ENCODE data around the gene MEMO1.

GRCh38 chr2:31888550-31888949, 122.3 kb downstream of the MEMO1 start:
- no peak for TF ChIP-seq CTCF (conservative IDR thresholded peaks at IDR 0.05; ENCODE audit: low read depth, low read length)
- no peak for TF ChIP-seq POLR2A (IDR thresholded peaks at IDR 0.05; ENCODE audit: low read depth, low read length)
- TF ChIP-seq RCOR1 (IDR thresholded peaks at IDR 0.05; ENCODE audit: insufficient replicate concordance, low read length) = no peak
- TF ChIP-seq ELK1 (IDR thresholded peaks at IDR 0.05; ENCODE audit: borderline replicate concordance, low read depth, low read length) = no peak
- peak; percentile 73 for TF ChIP-seq CEBPB (IDR thresholded peaks at IDR 0.05; ENCODE audit: low read depth, low read length)
- no peak for TF ChIP-seq MXI1 (IDR thresholded peaks at IDR 0.05; ENCODE audit: borderline replicate concordance, low read depth, low read length)
- TF ChIP-seq USF2 (IDR thresholded peaks at IDR 0.05; ENCODE audit: low read depth, low read length) = no peak
- no peak for TF ChIP-seq RAD21 (IDR thresholded peaks at IDR 0.05; ENCODE audit: low read length)
- no peak for TF ChIP-seq NFE2L2 (IDR thresholded peaks at IDR 0.05; ENCODE audit: low read depth, low read length)

All from IMR-90 (cell line).